Nephron (organoid): ENCODE results near the gene KY.

Experiments
- H3K27ac Mint-ChIP-seq, 3 experiments: 2 replicates each; pipeline ENCODE4 v1.8.0; 2020; ENCODE audit warnings: mixed read lengths in 3 of 3, mild to moderate bottlenecking in 2 of 3, moderate library complexity in 1 of 3
- H3K27me3 Mint-ChIP-seq: 2 replicates; pipeline ENCODE4 v1.8.0; 2021; ENCODE audit warnings: low read depth, mild to moderate bottlenecking, moderate library complexity, mixed read lengths
- H3K36me3 Mint-ChIP-seq: 2 replicates; pipeline ENCODE4 v1.8.0; 2020; ENCODE audit warnings: low read depth, mixed read lengths
- H3K4me1 Mint-ChIP-seq: 2 replicates; pipeline ENCODE4 v1.8.0; 2020; ENCODE audit warnings: mixed read lengths
- H3K4me3 Mint-ChIP-seq, 3 experiments: 2 replicates each; pipeline ENCODE4 v1.8.0; 2020; ENCODE audit warnings: mild to moderate bottlenecking in 3 of 3, mixed read lengths in 3 of 3, moderate library complexity in 2 of 3
- H3K9me3 Mint-ChIP-seq: 2 replicates; pipeline ENCODE4 v1.8.0; 2020; ENCODE audit warnings: mixed read lengths
- CTCF ChIP-seq, 3 experiments: fragments of 200-600 bp; sonication (generic); IDR thresholded peaks; one replicate each; pipeline ENCODE4 v1.5.0; 2021; ENCODE audit warnings: antibody characterized with exemption in 3 of 3; ENCODE audit not compliant: unreplicated experiment in 3 of 3

The KY gene

GRCh38 chr3:134608771-134609435 lies 41.9 kb downstream of the KY start:
- Mint-ChIP-seq H3K27ac (no peak overlapping the region), H3K27me3 (peaks cover 8% of the 10 kb centered on the region), H3K36me3 (no peaks in the 10 kb centered on the region), H3K4me1 (peaks cover 10% of the 10 kb centered on the region), H3K4me3 (no peak overlapping the region), H3K9me3 (no peaks in the 10 kb centered on the region)
- TF ChIP-seq CTCF (IDR thresholded peaks at IDR 0.05; ENCODE audit: unreplicated experiment in 3 of 3), result no peak

GRCh38 chr3:134608023-134608770 lies 42.6 kb downstream of the KY start:
- Mint-ChIP-seq H3K36me3 (no peaks in the 10 kb centered on the region), H3K9me3 (no peaks in the 10 kb centered on the region), H3K4me1 (peaks cover 10% of the 10 kb centered on the region), H3K27me3 (peaks cover 8% of the 10 kb centered on the region), H3K4me3 (no peak overlapping the region), H3K27ac (no peak overlapping the region)
- no peak for TF ChIP-seq CTCF (IDR thresholded peaks at IDR 0.05; ENCODE audit: unreplicated experiment in 3 of 3)

GRCh38 chr3:134607054-134608022 lies 43.5 kb downstream of the KY start:
- H3K4me1 Mint-ChIP-seq, result peaks cover 15% of the 10 kb centered on the region
- no peak overlapping the region for H3K4me3 Mint-ChIP-seq
- no peaks in the 10 kb centered on the region for H3K9me3 Mint-ChIP-seq
- no peak overlapping the region for H3K27ac Mint-ChIP-seq
- peaks cover 8% of the 10 kb centered on the region for H3K27me3 Mint-ChIP-seq
- H3K36me3 Mint-ChIP-seq, result no peaks in the 10 kb centered on the region
- TF ChIP-seq CTCF (IDR thresholded peaks at IDR 0.05; ENCODE audit: unreplicated experiment in 3 of 3), result no peak

- Mint-ChIP-seq H3K4me3 (no peak overlapping the region), H3K27me3 (peaks cover 8% of the 10 kb centered on the region), H3K4me1 (peaks cover 16% of the 10 kb centered on the region)
Measured at GRCh38 chr3:134606033-134607025, 44.5 kb downstream of the KY start.

More at GRCh38 chr3:134606033-134607025, 44.5 kb downstream of the KY start:
- H3K27ac Mint-ChIP-seq, result no peak overlapping the region
- H3K36me3 Mint-ChIP-seq, result no peaks in the 10 kb centered on the region
- no peak for TF ChIP-seq CTCF (IDR thresholded peaks at IDR 0.05; ENCODE audit: unreplicated experiment in 3 of 3)
- no peaks in the 10 kb centered on the region for H3K9me3 Mint-ChIP-seq
